G401 (cell line): ENCODE data around the gene IL15. TPM values are rescaled to one million over a fixed set of nuclear protein-coding genes. Genes with fewer than 3 reads are reported as not detected.

Experiments
- DNase-seq: peaks from one replicate; pipeline ENCODE4 v3.0.0-alpha.2; 2015; ENCODE audit warnings: low spot score
- in situ Hi-C: cut with HindIII; loops from 2 replicates; pipeline ENCODE4 v1.10.0; 2016; ENCODE audit warnings: low sequenced_read_pairs, mixed read lengths
- total RNA-seq: library from RNA; depleted of rRNA; stranded (reverse); fragments of >200 nt; shearing (Covaris generic); gene quantifications from 2 replicates; pipeline ENCODE4 v1.2.3, GENCODE V29; 2014

Gene IL15
- total RNA-seq, 1 experiment from 2014 or later, result not detected

DNA sequence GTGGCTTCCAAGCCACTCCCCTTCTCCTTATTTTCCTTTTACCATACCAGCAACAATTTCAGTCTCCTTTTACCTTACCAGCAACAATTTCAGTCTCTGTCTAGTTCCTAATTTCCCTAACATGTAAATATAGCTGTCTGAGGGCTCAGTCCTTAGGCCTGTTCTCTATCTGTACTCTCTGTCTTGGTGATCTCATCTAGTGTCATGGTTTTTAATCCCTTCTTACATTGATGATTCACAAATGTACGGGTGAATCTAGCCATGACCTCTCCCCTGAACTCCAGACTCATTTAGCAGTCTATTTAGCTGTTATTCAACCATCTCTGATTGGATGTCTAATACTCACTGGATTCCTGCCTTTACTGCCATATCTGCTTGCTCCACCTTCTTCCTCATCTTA, 7.2 kb downstream of the IL15 start:
- no peak for DNase-seq
- in situ Hi-C loops, result no loop called here

DNA sequence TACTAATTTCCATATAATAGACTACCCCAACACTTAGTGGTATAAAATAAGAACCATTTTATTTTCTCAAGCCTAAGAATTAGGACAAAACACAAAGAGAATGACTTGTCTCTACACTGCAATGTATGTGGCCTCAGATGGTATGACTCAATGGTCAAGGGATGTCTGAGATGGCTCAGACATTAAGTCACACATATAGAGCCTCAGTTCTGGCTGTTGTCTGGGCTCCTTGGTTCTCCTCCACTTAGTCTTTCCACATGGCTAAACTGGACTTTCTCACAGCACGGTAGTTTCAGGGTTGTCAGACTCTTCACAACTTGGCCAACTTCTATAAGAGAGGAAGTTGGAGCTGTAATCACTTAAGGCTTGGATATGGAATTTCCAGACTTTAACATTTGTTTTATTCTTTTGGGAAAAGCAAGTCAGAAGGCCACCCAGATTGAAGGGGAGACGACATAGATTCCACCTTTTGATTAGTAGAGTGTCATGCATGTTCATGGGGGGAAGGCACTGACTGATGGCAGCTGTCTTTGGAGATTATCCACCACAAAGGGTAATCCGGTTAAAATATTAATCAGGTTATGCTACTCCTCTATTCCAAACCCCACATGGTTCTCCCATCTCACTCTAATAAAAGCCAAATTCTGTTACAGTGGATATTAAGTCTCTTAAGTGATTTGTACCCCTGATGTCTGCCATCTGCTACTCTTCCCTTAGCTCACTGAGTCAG, 9.4 kb downstream of the IL15 start:
- DNase-seq, result no peak
- in situ Hi-C loops, result no loop called here

DNA sequence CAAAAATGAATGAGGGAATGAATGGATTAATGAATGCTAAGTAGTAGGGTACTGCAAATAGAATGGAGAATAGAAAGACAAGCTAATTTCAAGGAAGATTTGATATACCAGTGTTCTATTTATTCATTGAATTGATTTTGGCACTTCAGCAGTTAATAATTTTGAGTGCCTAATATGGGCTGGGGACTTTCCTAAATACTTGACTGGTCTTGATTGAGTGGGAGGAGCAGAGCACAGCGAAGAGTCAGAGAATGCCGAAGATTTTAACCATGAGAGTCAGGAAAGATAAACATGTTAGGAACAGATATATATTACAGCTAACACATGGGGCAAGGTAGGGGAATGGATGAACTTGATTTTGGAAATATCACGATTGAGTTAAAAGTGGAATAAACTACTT, 10.6 kb downstream of the IL15 start:
- in situ Hi-C loops, result no loop called here

DNA sequence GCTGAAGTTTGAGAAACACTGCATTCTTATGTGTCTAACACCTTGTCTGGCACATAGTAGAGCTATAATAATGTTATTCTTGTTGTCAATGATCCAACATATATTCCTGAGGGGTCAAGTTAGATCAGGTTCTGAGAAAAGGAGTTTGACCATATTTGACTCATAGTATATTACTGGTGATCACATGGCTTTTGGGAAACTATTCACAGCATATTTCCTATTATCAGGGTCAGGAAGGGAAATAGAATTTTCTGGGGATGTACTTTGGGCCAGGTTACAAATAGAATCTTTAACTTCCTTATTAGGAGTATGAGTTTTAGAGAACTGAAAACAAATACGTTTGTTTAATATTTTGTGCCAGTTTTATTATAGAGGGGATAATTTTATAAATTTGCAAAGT, 11.6 kb downstream of the IL15 start:
- no peak for DNase-seq
- in situ Hi-C loops, result no loop called here

More for the DNA sequence above, 10.6 kb downstream of the IL15 start:
- no peak for DNase-seq

DNA sequence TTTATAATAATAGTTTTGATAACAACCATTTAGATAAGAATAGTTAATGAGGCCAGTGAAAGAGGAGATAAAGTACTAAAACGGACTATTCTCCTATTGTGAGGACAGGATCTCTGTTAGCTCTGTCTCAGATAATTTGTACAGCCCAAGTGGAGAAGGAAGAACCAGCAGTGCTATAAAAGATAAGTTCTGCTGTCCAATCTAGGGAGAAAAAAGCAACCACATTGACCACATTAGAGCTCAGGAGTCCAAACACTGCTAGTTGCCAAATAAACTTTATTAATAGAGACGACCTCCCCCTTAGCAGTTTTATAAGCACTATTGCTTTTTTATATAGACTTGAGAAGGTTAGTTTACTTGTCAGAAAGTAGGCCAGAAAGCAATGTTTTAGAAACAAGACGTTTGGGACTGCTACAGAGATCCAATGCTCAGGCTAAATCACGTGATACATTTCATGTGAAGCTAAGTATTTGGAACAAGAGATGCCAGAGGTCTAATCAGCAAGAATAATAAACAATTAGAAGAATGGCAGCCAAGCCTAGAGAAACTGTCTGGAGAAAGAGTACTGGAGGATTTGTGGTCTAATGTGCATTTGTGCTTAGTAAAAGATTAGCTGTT, 15.9 kb downstream of the IL15 start:
- in situ Hi-C loops, result no loop called here
- DNase-seq, result no peak

DNA sequence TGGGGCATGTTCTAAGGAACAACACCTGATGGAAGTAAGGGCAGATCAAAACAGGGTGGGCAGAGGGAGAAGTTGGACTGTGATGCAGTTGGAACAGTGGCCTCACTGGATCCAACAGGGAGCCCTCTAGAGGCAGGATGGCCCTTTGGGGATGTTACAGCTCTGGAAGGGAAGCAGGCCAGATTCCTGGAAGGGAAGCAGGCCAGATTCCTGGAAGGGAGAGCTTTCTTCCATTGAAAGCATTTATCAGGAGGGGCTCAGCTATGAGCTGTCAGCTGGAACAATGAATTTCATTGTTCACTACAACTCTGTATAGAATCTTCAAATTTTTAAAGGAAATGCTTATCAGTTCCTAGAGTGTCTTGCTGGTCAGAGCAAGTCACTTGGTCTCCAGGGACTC, 17.7 kb downstream of the IL15 start:
- no peak for DNase-seq
- in situ Hi-C loops, result no loop called here

DNA sequence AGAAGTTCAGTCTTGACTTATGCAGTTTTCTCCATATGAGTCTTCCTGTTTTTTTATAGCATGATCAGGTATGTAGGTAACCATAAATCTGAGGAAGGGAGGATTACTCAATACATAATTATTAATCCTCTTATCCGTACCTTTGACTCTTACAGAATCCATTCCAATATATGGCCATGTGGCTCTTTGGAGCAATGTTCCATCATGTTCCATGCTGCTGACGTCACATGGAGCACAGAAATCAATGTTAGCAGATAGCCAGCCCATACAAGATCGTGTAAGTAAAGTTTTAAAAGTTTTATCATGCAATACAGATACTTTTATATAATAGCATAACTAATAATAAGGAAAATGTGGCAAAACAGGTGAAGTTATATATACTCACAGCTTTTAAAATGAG, 19.6 kb downstream of the IL15 start:
- in situ Hi-C loops, result no loop called here
- no peak for DNase-seq

DNA sequence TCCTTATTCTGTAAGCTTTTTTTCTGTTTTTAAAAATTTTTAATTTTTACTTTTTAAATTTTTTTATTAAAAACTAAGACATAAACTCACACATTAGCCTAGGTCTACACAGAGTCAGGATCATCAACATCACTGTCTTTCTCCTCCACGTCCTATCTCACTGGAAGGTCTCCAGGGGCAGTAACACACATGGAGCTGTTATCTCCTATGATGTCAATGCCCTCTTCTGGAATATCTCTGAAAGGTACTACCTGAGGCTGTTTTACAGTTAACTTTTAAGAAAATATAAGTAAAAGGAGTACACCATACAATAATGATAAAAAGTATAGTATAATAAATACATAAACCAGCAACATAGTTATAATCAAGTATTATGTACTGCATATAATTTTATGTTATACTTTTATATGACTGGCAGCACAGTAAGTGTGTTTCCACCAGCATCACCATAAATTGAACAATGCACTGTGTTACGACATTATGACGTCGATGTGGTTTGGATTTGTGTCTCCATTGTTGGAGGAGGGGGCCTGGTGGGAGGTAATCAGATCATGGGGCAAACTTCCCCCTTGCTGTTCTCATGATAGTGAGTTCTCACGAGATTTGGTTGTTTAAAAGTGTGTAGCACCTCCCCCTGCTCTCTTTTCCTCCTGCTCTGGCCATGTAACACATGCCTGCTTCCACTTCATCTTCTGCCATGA, 21.3 kb downstream of the IL15 start:
- in situ Hi-C loops, result no loop called here
- DNase-seq, result no peak

DNA sequence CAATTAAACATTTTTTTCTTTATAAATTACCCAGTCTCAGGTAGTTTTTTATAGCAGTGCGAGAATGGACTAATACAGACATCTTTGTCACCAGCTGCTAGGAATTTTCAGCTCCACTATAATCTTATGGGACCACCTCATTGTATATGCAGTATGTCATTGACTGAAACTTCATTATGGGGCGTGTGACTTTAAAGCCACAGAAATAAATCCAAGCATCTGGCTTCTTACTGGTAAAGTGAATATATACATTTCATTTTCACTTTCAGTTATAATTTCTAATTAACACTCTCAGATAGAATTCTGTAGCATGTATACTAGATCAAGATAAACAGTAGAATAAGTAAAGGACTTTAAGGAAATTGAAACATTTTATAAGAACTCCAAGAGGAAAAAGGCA, 21.9 kb downstream of the IL15 start:
- in situ Hi-C loops, result no loop called here
- DNase-seq, result no peak

DNA sequence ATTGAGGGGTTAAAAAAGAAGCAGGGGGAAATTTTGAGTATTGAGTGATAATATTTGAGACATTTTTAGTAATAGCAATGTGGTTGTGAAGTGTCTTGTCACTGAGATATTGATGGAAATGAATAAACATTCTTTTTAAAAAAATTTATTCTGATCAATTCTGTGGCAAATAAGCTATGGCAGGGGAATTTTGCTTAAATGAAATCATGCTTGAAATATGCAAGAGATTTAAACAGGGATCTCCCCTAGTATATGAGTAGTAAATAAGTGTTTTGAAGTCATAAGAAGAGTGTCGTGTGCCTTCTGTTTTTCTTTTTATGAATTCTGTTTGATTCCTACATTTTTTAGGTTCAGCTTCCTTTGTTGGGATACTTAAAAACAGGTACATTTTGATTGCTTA, 23.2 kb downstream of the IL15 start:
- no peak for DNase-seq
- in situ Hi-C loops, result no loop called here

DNA sequence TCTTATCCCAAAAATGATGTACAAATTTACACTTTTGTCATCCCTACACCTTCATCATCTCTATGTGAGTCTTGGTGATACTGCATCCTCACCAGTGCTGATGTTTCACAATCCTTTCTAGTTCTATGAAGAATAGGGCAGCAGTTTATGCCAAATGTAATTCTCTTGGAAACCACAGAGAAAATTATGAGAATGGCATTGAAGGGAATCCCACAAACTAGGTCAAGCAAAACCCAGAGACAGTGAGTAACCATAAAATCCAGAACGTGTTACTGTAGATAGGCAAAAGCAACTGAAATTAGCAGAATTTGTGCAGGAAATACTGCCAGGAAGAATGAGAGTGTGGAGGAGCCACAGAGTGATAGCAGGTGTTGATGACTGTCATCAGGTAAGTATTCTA, 24.5 kb downstream of the IL15 start:
- DNase-seq, result no peak
- in situ Hi-C loops, result no loop called here

DNA sequence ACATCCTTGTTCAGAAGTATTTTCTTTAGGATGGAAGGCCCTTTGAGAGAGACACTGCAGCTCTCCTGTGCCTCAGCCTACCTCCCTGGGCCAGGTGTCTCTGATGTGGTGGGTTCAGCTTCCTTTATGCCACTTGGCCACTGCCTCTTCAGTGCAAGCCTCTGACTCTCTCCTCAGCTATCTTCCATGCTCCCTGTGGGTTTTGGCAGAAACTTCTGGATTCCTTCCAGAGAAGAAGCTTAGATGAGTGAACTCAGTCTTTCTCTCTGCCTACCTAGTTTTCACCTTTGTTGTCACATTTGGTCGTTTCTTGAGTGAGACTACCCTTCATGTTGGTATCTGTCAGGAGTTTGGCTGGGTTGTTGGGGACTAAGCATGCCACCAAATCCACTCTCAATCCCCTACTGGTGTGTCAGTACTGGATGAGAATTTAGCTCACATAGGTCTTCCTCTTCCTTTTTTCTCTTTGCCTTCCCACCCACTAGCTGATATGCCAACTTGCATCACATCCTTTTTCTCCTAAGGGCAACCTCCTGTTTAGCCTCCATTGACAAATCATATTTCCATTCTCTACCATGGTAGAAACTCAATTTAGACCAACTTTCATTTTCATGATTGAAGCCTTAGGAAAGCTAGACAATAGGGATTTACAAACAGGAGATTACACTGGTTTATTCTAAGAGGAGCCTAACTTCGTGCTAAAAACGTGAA, 32.0 kb downstream of the IL15 start:
- DNase-seq, result no peak
- in situ Hi-C loops, result no loop called here

DNA sequence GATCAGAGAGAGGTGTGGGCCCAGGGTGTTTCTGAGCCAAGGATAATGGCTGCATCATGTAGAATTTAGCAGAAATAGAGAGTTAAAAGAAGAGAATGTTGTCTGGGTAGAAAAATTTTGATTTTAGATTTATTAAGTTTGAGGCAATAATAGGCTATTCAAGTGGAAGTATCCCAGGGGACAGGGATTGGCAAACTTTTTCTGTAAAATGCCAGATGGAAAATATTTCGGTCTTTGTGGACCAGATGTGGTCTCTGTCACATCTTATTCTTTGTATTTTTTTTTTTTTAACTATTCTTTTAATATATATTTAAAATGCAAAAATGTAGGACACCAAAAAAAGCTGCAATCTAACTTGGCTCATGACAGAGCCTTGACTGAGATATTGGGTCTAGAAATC, 33.1 kb downstream of the IL15 start:
- no peak for DNase-seq
- in situ Hi-C loops, result no loop called here

DNA sequence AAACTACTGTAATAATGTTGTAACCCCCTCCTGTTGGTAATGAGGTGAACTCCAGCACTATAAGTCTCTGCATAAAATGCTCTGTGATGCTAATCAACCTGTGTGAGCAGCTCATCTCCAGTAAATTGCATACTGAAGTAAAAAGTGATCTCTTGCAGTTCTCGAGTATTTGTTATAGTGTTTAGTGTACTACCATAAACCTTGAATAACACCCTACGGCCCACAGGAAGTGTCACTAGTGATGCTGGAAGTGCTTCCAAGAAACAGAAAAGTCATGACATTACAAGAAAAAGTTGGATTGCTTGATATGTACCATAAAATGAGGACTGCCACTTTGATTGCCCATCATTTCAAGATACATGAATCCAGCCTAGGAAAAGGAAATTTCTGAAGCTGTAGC, 39.0 kb downstream of the IL15 start:
- in situ Hi-C loops, result no loop called here
- DNase-seq, result no peak

DNA sequence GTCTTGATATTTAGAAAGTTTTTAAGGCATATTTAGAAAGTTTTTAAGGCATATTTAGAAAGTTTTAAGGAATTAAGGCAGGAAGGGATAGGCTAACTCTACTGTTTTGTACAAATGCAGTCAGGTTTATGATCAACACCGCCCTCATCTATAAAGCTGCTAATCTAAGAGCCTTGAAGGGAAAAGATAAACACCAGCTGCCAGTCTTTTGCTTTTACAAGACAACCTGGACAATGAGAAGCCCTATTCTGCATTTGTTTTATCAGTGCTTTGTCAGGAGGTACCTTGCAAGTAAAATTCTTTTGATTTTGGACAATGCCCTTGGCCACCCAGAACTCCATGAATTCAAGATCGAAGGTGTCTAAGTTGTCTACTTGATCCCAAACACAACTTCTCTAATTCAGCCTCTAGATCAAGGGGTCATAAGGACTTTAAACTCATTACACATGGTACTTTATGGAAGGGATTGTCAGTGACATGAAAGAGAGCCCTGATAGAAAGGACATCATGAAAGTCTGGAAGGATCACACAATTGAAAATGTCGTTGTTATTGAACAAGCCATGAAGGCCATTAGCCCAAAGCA, 39.8 kb downstream of the IL15 start:
- DNase-seq, result no peak
- in situ Hi-C loops, result no loop called here

DNA sequence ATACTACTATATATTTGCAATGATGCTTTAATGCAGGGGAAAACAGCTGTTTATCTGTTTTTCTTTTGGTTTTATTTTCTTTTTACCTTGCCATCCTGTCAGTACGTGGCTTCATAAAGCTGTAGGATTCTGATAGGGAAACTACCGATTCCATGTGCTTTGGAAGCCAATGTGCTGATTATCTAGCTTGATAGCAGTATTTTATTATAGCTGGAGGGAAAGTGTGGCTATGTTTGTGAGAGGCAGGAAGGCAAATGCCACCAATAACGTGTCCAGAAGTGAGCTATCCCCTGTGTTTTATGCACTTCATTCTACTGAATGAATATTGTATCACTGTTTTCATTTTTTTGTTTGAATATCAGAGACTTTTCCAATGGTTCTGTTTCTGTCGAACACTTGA, 43.7 kb downstream of the IL15 start:
- no peak for DNase-seq
- in situ Hi-C loops, result no loop called here

DNA sequence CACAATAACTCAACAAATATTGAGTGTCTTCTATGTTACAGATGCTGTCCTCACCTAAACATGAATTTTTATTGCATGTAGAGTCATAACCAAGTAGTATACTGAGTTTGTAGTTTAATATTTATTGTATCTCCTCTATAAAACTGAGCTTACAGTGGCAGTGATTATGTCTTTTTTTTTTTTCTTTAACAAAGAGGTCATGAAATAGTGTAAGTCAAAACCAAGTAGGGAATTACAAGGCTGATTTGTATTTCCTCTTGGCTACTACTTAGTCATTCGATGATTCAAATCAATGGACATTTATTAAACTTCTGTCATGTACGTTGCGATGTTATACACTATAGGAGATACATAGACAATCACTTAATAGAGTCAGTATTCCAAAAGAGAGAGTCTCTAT, 48.4 kb downstream of the IL15 start:
- no peak for DNase-seq
- in situ Hi-C loops, result no loop called here

DNA sequence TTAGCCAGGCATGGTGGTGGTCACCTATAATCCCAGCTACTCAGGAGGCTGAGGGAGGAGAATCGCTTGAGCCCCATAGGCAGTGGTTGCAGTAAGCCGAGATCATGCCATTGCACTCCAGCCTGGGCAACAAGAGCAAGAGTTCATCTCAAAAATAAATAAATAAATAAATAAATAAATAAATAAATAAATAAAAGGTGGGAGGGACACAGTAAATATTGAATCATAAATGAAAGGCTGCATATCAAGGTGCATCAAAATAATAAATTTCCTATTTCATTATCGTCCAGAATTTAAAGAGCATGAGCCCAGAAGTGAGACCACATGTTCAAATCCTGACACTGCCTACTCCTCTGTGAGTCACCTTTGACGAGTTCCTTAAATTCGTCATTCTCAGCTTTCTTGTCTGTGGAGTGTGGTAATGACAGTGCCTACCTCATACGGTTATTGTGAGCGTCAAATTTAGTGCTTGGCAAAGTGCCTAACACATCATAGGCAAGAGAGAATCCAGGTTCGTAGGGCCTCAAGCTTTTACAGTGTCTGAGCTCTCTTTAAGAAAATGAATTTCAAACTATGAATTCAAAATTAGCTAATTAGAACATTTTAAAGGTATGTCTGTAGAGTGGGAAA, 49.9 kb downstream of the IL15 start:
- no peak for DNase-seq
- in situ Hi-C loops, result no loop called here

DNA sequence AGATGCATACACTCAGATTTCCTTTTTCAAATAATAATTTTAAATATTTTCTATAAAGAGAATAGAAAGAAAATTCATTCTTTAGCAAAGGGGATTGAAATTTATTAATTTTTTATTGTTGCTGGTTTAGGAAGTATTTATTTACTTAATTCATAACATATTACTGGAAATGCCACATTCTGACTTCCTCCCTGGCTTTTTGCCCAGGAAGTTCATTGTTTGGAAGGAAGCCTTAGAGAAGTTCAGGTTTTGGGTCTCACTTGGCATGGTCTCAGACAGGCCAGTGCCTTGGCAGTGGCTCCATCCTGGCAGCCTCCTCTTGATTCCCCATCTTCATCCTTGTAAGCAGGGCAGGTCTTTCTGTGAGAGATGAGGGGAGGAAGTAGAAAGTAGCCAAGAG, 50.5 kb downstream of the IL15 start:
- in situ Hi-C loops, result no loop called here
- no peak for DNase-seq
